GM18870 (cell line): Measurements from ENCODE around the gene TMBIM1.

Experiments used
- ATAC-seq: cut with Tn5 transposase; IDR thresholded peaks from one replicate; pipeline ENCODE4 v1.9.1; 2021; ENCODE audit warnings: moderate library complexity; ENCODE audit not compliant: unreplicated experiment

TMBIM1 gene, protein sequence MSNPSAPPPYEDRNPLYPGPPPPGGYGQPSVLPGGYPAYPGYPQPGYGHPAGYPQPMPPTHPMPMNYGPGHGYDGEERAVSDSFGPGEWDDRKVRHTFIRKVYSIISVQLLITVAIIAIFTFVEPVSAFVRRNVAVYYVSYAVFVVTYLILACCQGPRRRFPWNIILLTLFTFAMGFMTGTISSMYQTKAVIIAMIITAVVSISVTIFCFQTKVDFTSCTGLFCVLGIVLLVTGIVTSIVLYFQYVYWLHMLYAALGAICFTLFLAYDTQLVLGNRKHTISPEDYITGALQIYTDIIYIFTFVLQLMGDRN

DNA sequence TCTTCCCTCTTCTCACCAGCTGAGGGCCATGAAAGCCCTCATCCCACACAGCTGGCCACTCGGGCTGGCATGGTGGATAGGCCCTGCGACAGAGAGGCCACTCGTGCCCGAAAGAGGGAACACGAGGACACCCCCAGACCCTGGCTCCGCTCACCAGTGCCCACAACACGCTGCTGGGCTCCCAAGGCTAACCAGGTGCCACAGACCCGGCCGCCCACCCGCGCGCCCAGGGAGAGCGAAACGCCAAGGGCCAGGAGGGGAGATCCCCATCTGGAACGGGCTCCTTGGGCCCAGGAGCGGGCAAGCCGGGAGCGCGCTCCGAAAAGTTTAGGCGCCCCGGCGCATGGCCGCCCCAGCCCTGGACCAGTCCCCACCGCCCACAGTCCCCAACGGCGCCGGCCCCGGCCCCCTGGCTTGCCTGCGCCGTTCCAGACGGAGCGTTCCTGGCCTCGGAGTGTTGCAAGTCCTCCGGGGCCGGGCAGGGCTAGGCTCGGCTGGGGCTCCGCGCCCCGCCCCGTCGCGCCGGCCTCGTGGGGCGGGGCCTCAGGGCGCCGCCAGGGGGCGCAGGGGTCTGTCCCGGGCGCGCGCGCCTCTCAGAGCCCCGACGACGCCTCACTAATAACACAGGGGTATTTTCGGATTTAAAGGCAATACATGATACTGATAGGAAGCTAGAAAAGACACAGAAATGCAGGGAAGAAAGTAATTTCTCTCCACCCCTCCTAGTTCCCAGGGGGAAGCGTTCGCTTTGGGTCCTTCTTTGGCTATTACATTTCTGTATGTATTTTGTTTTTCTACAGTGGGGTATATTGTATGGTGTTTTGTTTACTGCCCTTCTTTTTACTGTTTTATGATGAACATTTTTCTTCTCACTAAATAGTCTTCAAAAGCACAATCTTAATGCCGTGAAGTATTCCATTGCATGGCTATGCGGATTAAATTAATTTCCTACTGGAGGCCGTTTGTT lies at the start of gene TMBIM1:
TMBIM1 (minus strand) TSS at position 456 of the 967 bp plus-strand sequence. CDS start 10,362 bp downstream, outside the sequence.
- no peak for ATAC-seq

DNA sequence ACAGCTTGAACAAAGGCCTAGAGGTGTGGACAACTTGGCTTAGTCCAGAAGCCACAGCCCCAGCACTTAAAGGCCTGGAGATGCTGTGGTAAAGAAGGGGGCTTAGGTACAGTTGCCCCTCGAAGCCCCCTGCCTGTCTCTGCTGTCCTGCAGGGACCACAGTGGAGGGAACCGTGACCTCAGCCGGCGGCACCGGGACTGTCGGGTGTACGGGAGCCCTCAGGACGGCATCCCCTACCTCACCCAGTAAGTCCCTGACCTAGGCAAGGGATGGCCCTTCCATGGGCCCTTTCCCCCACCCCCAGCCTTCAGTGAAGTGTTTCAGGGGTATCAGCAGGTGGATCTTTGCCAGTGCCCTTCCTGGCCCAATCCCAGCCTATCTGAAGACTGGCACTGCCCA lies 49.1 kb upstream of the TMBIM1 start:
- ATAC-seq: no peak

DNA sequence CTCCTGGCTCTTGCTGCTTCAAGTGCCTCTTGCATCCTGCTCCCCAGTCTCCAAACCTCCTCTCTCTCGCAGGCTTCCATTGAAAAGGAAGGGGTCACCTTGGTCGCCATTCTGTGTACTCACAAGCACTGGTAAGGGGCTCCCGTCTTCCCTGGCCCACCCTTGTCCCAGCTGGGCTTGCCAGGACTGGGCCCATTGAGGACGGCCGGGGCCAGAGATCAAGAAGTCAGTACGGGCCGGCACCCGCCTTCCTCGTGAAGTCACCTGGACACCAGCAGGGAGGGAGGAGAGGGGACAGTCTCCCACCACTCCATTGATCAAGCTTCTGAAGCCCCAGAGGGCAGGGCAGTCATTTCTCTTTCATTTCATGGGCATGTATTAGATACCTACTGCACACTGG lies 48.4 kb upstream of the TMBIM1 start:
- no peak for ATAC-seq

DNA sequence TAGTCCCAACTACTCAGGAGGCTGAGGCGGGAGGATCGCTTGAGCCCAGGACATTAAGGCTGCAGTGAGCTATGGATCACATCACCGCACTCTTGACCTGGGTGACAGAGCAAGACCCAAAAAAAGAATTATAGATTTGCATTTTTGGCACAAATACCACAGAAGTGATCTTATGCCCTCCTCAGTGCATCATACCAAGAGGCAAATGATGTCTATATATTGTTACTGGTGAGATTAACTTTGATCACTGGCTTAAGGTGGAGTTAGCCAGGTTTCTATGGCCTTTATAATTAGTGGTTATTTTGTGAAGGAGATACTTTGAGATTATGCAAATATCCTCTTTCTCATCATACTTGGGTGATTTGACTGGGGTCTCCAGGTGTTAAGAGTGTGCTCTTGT lies 42.2 kb upstream of the TMBIM1 start:
- ATAC-seq: no peak

DNA sequence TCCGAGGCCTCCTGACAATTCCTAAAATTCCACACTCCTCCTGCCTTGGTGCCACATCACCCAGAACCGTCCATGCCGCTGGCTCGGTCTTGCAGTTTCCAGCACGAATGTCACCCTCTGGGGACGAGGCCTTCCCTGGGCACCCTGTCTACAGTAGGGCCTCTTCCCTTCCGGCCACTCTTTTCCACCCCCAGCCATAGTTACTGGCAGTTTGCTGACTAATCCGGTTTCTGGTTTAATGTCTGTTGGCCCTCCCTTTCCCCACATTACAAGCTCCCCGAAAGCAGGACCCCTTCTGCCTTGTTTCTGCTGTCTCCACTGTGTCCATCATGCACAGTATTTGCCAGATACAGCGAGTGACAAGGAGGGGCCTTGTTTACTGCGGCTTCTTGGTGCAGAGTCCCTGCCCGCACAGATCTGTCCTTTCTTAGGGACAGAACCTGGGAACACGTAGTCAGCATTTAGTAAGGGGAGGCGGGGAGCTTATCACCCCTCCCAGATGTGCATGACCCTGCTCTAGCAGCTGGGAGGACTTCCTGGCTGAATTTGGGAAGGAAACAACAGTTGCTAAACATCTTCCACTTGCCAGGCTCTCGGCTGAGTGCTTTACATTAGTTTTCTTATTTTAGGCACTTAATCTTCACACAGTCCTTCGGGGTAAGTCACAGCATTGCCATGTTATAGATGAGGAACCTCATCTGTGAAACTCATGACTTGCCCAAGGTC lies 40.8 kb upstream of the TMBIM1 start:
- no peak for ATAC-seq

DNA sequence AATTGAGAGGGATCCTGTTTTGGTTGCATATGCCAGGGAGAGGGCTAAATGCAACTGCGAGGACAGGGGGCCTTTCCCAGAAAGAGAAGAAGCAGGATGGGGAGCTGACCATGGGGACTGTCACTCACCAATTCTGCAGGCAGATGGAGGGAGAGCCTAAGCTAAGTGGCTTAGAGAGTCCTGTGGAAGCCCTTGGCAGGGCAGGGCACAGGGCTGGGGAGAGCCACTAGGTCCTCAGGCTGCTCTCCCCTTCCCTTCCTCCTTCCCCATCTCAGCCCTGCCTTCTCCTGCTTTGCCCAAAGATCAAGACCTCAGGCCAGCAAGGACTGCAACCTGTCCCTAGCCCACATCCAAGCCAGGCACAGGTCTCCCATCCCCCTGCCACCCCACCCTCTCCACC lies 40.0 kb upstream of the TMBIM1 start:
- no peak for ATAC-seq

DNA sequence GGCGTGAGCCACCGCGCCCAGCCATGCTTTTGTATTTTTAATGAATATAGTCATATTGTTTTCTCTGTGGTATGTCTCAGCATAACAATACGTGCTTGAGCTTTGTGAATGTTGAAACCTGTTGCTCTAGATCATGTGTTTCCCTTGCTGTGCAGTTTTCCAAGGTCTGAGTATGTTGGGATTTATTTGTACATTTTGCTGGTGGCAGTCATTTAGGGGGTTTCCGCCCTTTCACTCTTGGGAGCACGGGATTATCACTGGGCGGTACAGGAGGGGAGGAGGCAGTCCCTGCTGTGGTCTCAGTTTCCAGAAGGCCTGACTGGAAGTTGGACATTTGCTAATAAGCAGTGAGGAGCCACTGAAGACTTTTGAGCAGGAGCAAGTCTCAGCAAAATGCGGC lies 39.4 kb upstream of the TMBIM1 start:
- ATAC-seq: no peak

DNA sequence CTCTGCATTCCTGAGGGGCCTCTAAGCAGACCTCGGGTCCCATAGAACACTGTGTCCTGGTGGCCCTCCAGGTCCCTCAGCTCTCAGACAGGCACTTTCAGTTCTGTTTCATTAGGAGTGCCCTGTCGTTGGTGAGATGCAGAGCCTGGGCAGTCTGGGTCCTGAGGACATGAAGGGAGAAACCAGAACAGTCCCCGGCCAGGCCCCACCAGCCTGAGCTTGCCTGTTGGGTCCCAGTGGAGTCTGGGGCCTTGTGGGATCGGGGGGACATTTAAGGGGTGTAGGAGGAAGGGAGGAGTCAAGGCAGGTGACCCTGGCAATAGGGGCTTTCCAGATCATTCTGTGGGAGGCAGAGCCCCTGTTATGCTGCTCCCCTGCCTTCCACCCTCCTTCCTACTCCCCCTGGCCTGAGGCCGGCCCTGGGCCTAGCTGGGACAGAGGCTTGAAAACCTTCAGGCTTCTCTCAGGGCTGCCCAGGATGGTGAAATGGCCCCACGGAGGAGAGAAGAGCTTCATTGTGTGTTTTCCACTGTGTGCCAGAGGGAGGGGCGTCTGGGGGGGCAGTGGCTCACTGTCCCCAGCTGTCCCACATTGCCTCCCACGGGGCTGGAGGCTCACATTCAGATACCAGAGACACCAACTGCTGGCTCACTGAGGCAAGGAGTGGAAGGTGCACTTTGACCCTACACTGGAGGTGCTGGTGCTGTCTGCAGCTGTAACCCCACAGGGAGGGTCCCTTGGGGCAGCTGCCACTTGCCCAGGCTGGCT lies 37.7 kb upstream of the TMBIM1 start:
- peak; percentile 40 for ATAC-seq

DNA sequence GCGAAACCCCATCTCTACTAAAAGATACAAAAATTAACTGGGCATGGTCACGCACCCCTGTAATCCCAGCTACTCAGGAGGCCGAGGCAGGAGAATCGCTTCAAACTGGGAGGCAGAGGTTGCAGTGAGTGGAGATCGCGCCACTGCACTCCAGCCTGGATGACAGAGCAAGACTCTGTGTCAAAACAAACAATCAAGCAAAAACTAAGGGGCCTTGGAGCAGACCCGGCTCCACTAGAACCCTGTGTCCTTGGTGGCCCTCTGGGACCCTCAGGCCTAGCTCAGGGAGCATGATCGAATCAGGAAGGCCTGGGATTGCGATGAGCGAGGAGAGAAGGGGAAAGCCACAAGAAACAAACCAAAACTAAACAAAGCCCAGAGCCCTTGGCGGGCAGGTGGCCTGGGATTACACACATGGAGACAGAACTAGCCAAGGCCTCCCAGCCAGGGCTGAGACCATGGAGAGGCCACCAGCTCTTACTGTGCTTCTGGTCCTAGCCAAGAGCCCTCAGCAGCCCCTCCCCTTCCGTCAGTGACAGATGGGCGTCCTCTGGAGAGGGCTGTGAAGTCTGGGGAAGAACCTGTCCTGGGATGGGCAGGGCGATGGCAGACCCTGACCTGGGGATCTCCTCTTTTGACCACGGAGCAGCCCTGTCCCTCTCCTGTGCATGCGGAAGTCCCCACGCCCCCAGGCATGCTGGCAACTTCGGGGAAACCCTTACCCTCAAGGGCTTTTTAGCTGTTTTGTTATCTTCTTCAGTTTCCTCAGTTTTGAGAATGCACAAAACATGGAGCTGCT lies 36.9 kb upstream of the TMBIM1 start:
- peak; percentile 27 for ATAC-seq

DNA sequence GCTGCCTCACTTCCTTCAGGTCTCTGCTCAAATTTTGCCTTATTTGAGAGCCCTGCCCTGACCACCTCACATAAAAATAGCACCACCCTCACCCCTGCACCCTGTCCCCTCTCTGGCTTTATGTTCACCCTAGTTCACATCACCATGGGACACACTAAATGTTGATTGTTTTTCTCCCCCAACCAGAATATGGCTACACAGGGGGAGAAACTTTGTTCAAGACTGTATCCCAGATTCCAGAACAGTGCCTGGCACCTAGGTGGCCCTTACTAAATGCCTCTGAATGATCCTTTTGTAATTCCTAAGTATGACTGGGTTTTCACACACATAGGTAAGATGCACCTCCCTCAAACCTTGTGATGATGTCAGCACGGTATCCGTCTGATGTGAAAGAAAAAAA lies 36.0 kb upstream of the TMBIM1 start:
- no peak for ATAC-seq

DNA sequence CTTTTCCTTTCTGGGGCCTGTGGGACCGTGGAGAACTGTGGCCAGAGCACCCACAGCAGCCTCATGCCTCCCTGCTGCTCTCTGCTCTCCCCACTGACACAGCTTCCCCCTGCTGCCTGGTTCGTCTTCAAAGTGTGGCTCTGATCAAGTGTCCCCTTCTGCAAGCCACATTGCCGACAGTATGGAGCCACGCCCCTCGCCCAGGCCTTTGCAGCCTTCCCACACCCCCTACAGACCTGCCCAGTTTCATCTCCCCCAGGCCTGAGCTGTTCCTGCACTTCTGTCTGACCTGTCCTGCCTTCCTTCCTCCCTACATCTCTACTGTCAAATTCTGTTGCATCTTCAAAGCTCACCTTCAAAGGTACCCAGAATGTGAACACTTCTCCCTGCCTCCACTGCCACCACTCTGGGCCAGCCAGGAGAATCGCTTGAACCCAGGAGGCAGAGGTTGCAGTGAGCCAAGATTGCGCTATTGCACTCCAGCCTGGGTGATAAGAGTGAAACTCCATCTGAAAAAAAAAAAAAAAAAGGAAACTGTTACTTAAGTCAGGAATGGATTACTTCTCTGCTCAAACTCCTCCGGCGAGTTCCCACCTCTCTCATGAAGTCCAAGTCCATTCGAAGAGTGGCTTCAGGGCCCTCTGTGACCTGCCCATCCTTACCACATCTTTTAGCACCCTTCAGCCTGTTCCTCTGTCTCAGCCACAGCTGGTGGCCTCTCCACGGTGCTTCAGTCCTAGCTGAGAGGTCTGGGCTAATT lies 35.3 kb upstream of the TMBIM1 start:
- no peak for ATAC-seq

DNA sequence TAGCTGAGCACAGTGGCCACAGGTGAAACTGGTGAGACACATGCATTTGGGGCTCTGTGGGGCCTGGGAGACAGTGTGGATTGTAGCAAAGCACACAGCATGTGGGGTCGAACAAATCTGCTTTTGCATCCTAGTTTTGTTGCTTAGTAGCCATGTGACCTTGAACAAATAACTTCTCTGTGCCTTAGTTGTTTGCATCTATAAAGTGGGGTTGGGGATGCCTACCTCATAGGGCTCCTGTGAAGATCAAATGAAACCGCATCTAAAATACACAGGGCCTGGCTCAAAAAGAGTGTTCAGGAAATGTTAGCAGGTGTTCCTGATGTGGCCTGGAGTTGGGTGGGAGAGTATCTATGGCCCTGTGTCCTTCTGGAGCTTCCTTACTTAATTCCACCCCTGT lies 34.0 kb upstream of the TMBIM1 start:
- ATAC-seq: no peak

DNA sequence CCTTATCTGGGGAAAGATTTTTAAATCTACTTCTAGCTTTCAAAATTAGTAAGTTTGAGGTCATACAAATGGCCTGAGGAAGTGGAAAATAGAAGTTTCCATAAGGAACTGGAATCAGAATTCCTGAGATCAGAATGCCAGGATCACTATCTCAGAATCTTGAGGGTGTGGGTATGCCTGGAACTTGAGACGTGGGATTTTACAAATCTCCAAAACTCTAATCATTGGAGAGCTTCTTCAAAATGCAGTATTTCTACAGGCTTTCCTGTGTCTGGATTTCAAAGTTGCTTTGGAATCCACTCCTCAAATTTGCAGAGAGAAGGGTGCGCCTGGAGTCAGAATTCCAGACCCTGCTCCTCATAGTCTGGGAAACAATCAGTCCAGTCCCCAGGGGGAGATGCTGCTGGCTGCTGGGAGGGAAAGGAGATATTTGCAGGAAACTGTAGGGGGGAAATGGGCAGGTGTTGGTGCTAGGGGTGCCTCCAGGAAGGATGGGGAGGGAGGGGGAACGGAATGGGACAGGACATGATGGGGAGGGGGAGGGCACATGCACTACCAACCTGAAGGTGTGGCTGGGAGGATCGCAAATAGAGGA lies 33.4 kb upstream of the TMBIM1 start:
- ATAC-seq: no peak

DNA sequence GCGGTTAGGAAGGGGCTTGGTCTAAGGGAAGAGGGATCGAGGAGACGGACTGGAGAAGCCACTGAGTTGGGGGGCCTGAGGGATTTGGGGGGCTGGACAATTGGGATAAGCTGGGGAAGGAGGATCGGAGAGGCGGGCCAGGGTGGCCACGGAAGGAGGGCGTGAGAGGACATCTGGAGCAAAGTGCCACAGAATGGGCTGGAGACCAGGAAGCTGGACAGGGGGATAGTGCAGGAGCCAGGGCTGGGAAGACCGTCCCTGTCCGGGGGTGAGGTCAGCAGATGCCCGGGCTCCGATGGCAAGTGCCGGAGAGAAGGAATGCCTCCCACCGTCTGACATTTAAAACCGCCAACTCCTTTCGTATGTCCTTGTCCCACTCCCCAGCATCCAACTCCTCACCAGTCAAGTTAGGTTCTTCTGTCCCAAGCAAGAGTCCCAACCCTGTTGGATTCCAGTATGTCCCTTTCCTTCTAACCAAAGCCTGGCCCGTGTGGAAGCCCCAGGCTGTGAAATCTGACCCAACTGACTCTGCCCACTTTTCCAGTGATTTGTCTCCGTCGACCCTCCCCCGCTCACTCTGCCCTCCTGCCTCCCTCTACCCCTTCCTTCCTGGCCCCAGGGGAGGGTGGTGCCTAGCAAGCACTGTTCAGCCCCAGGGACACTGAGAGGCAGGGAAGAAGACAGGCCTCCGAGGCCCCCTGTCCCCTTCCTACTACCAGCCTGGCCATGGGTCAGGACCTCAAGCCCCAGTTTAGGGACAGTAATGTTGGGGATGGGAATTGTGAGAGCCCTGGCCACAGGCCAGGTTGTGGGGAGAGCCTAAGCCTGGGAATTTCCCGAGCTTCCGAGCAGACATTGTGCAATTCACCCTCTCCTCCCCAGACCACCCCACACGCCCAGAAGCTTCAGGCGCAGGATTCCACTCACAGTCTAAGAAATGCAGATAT lies 31.5 kb upstream of the TMBIM1 start:
- ATAC-seq: no peak

DNA sequence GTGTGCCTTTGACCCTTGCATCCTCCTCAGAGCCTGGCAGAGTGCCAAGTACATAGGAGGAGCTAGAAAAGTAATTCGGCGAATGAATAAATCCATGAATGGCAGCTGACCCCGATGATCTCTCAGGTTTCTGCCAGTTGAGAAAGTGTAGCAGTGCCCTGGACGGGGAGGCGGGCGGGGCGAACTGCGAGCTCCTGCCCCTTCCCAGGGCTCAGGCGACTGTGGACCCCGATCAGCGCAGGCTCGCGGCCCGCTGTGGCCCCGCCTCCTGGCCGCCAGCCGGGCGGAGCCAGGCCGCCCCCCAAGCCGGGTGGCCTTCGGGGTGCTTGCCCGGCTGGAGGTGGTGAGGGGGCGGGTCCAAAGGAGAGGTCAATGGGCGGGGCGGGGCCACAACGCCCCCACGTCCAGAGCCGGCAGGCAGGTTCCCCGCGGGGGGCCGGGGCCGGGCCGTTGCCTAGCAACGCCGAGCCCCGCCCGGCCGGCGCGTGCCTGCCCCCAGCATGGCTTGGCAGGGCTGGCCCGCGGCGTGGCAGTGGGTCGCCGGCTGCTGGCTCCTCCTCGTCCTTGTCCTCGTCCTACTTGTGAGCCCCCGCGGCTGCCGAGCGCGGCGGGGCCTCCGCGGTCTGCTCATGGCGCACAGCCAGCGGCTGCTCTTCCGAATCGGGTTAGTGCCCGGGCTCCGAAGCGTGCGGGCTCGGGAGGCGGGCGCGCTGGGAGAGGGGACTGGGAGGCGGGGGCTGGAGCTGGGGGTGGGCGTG lies 30.6 kb upstream of the TMBIM1 start:
- peak; percentile 50 for ATAC-seq

DNA sequence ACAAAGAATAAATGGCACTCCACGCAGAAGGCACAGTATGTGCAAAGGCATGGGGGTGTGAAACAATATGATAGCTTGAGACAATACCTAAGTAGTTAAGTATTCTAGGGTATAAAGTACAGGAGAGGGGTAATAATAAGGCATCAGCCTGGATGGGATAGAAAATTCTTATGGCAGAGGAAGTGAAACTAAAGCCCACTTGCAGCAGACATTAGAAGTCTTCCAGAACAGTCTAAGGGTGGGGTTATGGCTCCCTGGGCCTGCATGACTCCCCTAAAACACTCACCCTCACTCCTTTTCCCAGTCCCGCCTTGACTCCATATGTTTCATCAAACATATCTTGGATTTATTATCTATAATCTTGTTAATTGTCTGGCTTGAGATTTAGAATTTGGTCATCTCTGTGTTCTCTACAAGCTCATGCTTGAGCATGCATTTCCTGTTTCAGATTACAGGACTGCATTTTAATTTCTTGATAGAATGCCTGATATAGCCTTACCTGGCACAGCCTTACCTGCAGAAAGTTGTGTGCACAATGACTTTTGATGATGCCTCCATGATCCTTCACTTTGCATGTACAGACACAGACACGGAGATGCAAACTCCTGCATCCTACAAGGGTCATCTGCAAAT lies 28.5 kb upstream of the TMBIM1 start:
- no peak for ATAC-seq
